Activated T-cell treated with anti-CD3 and anti-CD28 coated beads, Interleukin-2, amount 50 U/mL, for 4 hours (primary cell): Measurements from ENCODE around the gene PIGU. TPM values are rescaled to one million over a fixed set of nuclear protein-coding genes. Genes with fewer than 3 reads are reported as not detected.

ENCODE experiments used
- ATAC-seq, 2 donors: fragments of 200-7000 bp; cut with Tn5 transposase; one replicate each; pipeline ENCODE4 v1.10.0; 2021
- DNase-seq: peaks from one replicate; pipeline ENCODE4 v3.0.0-alpha.2; 2020
- H3K27me3 Mint-ChIP-seq: one replicate; pipeline ENCODE4 v1.8.0; 2021; ENCODE audit warnings: low read depth, mixed read lengths
- H3K36me3 Mint-ChIP-seq: one replicate; pipeline ENCODE4 v1.8.0; 2022; ENCODE audit warnings: mixed read lengths; ENCODE audit not compliant: insufficient read depth
- H3K4me1 Mint-ChIP-seq: one replicate; pipeline ENCODE4 v1.8.0; 2021; ENCODE audit warnings: low read depth, mixed read lengths
- H3K4me3 Mint-ChIP-seq: one replicate; pipeline ENCODE4 v1.8.0; 2021; ENCODE audit warnings: mild to moderate bottlenecking, moderate library complexity, mixed read lengths
- H3K9me3 Mint-ChIP-seq: one replicate; pipeline ENCODE4 v1.8.0; 2021; ENCODE audit warnings: mixed read lengths
- total RNA-seq, 3 donors: library from RNA; stranded (reverse); gene quantifications; one replicate each; pipeline ENCODE4 v1.2.1, GENCODE V29; 2021

Gene PIGU
- total RNA-seq, 3 donors from 2014 or later, result 21.5 to 27.3 (median 25.0) TPM

- Mint-ChIP-seq H3K27me3 (no peaks in the 10 kb centered on the region), H3K36me3 (peaks cover 3% of the 10 kb centered on the region), H3K9me3 (no peaks in the 10 kb centered on the region), H3K4me3 (no peak overlapping the region), H3K4me1 (peaks cover 14% of the 10 kb centered on the region)
- ATAC-seq, result no peak
- no peak for DNase-seq
Measured at GRCh38 chr20:34561661-34562060, 115.2 kb downstream of the PIGU start.

DNA sequence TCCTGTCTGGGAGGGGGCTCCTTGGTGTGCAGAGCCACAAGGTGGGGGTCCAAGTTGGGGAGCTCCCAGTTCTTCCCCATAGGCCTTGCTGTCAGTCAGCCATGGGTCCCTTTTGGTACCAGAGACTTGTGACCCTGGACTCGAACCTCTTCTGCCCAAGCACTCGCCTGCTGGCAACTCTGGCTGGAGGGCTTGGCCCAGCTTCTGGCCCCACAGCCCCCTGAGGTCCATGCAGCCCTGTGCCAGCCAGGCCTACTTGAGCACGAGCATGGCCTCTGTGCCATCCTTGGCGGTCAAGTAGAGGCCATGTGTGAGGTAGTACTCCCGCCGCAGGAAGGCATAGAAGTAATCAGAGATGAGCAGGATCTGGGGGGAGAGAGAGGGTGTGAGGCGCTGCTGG is 116.3 kb downstream of the PIGU start:
- Mint-ChIP-seq H3K4me3 (no peak overlapping the region), H3K27me3 (no peaks in the 10 kb centered on the region), H3K36me3 (peaks cover 1% of the 10 kb centered on the region), H3K4me1 (peaks cover 14% of the 10 kb centered on the region), H3K9me3 (no peaks in the 10 kb centered on the region)
- DNase-seq, result no peak
- no peak for ATAC-seq

GRCh38 chr20:34560141-34560523 is 116.8 kb downstream of the PIGU start:
- ATAC-seq, result no peak
- Mint-ChIP-seq H3K27me3 (no peaks in the 10 kb centered on the region), H3K4me1 (peaks cover 14% of the 10 kb centered on the region), H3K9me3 (no peaks in the 10 kb centered on the region), H3K4me3 (peak overlapping the region; percentile 51), H3K36me3 (no peaks in the 10 kb centered on the region)
- no peak for DNase-seq

- H3K27me3 Mint-ChIP-seq, result no peaks in the 10 kb centered on the region
- DNase-seq (no peak), ATAC-seq (no peak)
- H3K4me1 Mint-ChIP-seq, result peaks cover 14% of the 10 kb centered on the region
- no peaks in the 10 kb centered on the region for H3K36me3 Mint-ChIP-seq
- peak overlapping the region; percentile 67 for H3K4me3 Mint-ChIP-seq
- no peaks in the 10 kb centered on the region for H3K9me3 Mint-ChIP-seq
Measured at GRCh38 chr20:34559311-34560140, 117.4 kb downstream of the PIGU start.

DNA sequence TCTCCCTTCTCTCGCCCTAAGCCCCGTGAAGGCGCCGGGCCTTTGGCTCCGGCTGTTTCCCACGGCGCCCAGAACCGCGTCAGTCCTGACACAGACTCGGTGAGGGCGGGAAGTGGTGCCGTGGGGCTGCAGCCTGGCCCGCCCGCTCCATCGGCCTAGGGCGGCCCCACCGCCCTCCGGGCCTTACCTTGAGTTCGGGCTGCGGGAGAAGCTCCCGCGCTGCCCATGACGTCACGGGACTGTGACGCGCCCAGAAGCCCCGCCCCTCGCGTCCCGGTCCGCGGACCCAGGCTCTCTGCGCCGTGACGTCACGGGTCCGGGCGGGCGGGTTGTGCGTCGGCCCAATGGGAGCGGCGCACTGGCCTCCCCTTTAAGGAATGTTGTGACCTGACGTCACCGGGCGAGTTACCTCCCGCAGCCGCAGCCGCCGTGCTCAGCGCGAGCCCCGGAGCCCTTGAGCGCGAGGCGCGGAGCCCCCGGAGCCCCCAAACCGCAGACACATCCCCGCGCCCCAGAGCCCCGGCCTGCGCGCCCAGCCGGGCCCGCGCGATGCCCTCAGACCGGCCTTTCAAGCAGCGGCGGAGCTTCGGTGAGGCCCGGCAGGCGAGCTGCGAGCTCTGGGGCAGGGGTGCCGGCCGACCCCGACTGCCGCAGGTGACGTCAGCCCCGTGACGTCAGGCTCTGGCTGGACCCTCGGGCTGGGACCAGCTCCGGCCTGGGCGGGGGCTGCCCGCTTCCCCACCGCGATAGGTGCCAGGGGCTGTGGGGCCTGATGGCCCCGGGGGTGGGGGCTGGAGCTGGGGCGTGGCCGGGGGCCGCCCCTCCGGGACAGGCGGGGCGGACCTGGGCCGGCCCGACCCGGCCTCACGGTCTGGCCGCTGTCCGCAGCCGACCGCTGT is 118.3 kb downstream of the PIGU start, which contains the start of gene MAP1LC3A:
Gene MAP1LC3A (plus strand): TSS at position 399 of the 899 bp plus-strand sequence. CDS start 151 bp downstream, at position 550.
- H3K4me1 Mint-ChIP-seq, result peaks cover 14% of the 10 kb centered on the region
- ATAC-seq, result peak; percentile 91 to 93

GRCh38 chr20:34557936-34558319 is 119.0 kb downstream of the PIGU start:
- Mint-ChIP-seq H3K4me3 (peak overlapping the region; percentile 86), H3K4me1 (peaks cover 14% of the 10 kb centered on the region), H3K27me3 (no peaks in the 10 kb centered on the region), H3K36me3 (no peaks in the 10 kb centered on the region), H3K9me3 (no peaks in the 10 kb centered on the region)
- no peak for DNase-seq
- no peak for ATAC-seq

More for the DNA sequence above, 118.3 kb downstream of the PIGU start, which contains the start of gene MAP1LC3A:
- Mint-ChIP-seq H3K9me3 (no peaks in the 10 kb centered on the region), H3K4me3 (peak within 1 kb of the TSS; percentile 86), H3K36me3 (no peaks in the 10 kb centered on the region), H3K27me3 (no peaks in the 10 kb centered on the region)
- peak; percentile 93 for DNase-seq

DNA sequence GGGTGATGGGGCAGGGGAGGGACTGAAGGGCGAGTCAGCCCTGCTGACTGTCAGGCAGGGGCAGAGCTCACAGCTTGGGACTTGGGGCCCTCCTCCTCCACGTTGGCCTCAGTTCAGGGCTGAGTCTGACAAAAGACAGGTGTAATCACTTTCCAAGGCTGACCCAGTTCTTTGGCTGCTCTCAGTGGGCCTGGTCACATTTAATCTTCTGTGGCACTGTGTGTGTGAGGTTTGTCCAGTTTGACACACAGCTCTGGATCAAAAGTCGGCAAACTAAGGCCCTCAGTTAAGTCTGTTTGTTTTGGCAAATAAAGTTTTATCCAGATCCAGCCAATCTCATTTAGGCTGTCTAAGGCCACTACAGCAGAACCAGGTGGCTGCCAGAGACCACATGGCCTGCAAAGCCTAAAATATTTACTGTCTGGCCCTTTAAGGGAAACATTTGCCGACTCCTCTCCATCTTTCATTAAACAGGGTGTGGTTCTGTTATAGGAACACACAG is 123.5 kb downstream of the PIGU start:
- H3K4me3 Mint-ChIP-seq, result no peak overlapping the region
- ATAC-seq (no peak), DNase-seq (no peak)
- H3K27me3 Mint-ChIP-seq, result no peaks in the 10 kb centered on the region
- no peaks in the 10 kb centered on the region for H3K36me3 Mint-ChIP-seq
- H3K9me3 Mint-ChIP-seq, result no peaks in the 10 kb centered on the region
- peaks cover 14% of the 10 kb centered on the region for H3K4me1 Mint-ChIP-seq

- Mint-ChIP-seq H3K9me3 (no peaks in the 10 kb centered on the region), H3K4me1 (peaks cover 7% of the 10 kb centered on the region), H3K36me3 (no peaks in the 10 kb centered on the region), H3K4me3 (no peak overlapping the region), H3K27me3 (no peaks in the 10 kb centered on the region)
- ATAC-seq (no peak), DNase-seq (no peak)
Measured at GRCh38 chr20:34552569-34552968, 124.3 kb downstream of the PIGU start.

DNA sequence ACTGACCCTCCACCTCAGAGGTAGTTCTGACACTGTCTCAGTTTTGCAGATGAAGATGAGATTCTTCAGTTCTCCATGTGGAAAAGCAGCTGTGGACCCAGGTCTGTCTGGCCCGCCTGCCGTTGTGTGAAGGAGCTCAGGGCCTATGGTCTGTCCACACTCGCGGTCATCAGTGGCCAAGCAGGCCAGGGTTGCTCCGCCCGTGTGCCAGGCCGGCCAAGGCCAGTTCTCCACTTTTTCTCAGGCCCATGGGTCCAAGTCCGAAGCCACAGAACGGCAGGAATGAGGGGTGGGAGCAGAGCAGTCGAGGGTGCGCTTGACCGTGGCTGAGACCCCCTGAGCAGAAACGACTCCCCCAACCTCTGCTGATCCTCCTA is 127.0 kb downstream of the PIGU start:
- ATAC-seq, result no peak
- Mint-ChIP-seq H3K9me3 (no peaks in the 10 kb centered on the region), H3K36me3 (no peaks in the 10 kb centered on the region), H3K4me1 (no peaks in the 10 kb centered on the region), H3K4me3 (no peak overlapping the region), H3K27me3 (no peaks in the 10 kb centered on the region)
- no peak for DNase-seq

DNA sequence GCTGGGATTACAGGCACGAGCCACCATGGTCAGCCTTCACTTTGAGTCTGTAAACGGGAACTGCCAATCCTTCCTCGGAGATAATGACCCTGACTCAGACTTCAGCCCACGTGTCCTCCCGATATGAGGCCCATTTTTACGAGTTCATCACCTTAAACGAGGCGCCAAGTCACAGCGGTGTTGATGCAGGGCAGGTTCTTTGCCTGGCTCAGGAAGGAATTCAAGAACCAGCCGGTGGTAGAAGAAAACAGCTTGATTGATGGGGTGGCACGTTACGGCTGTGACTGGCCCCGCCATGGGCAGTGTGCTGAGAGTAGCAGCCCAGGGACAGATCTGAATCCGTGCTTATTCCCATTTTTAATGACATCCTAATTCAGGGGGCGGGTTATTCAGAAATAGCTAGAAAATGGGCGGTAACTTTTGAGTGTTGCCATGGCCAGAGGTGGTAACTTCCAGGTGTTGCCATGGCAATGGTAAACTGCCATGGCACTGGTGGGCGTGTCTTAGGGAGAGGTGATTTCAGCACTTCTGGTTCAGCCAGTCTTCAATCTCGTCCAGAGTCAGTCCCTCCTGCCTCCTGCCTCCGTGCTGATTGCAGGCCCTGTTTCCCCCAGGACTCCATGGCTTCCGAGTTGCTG is 127.5 kb downstream of the PIGU start:
- no peak for DNase-seq
- no peak overlapping the region for H3K4me3 Mint-ChIP-seq

DNA sequence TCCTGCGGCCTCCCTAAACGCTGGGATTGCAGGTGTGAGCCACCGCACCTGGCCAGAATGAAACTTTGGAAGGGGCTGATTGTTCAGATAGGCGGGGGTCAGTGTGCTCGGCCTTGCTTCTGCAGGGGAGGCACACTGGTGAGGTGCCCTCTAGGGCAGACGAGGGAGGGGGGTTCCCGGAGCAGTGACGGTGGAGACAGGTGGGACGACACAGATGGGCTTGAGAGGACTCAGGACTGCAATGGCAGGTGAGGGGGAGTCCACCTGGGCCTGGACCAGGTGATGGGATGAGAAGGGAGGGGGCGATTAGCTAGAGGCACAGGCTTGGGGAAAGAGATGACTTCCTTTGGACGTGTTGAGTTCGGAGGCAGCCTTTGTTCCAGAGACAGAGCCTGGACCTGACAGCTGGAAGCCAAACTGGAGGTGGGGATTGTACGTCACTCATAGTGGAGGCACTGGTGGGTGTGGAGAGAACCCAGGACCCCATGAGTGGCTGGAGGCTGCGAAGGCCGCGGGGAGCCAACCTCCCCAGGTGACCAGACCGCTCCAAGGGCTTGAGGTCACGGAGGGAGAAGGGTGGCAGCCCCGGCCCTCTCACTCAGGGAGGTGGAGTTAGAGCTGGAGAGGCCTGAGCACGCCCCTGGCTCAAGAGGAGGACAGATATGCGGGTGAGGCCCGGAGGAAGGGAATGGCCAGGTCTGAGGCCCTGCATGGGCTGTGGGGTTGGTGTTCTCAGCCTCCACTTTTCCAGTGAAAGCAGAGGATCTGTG is 128.9 kb downstream of the PIGU start:
- Mint-ChIP-seq H3K4me1 (peaks cover 13% of the 10 kb centered on the region), H3K27me3 (no peaks in the 10 kb centered on the region), H3K36me3 (no peaks in the 10 kb centered on the region), H3K4me3 (no peak overlapping the region), H3K9me3 (no peaks in the 10 kb centered on the region)
- no peak for ATAC-seq
- DNase-seq, result no peak

More for the DNA sequence above, 127.5 kb downstream of the PIGU start:
- ATAC-seq, result no peak
- no peaks in the 10 kb centered on the region for H3K36me3 Mint-ChIP-seq
- no peaks in the 10 kb centered on the region for H3K9me3 Mint-ChIP-seq
- H3K4me1 Mint-ChIP-seq, result peaks cover 5% of the 10 kb centered on the region
- H3K27me3 Mint-ChIP-seq, result no peaks in the 10 kb centered on the region

- peaks cover 22% of the 10 kb centered on the region for H3K4me1 Mint-ChIP-seq
- no peaks in the 10 kb centered on the region for H3K9me3 Mint-ChIP-seq
- H3K36me3 Mint-ChIP-seq, result no peaks in the 10 kb centered on the region
- no peak overlapping the region for H3K4me3 Mint-ChIP-seq
- H3K27me3 Mint-ChIP-seq, result no peaks in the 10 kb centered on the region
- DNase-seq, result no peak
- no peak for ATAC-seq
Measured at GRCh38 chr20:34546751-34547181, 130.1 kb downstream of the PIGU start.

DNA sequence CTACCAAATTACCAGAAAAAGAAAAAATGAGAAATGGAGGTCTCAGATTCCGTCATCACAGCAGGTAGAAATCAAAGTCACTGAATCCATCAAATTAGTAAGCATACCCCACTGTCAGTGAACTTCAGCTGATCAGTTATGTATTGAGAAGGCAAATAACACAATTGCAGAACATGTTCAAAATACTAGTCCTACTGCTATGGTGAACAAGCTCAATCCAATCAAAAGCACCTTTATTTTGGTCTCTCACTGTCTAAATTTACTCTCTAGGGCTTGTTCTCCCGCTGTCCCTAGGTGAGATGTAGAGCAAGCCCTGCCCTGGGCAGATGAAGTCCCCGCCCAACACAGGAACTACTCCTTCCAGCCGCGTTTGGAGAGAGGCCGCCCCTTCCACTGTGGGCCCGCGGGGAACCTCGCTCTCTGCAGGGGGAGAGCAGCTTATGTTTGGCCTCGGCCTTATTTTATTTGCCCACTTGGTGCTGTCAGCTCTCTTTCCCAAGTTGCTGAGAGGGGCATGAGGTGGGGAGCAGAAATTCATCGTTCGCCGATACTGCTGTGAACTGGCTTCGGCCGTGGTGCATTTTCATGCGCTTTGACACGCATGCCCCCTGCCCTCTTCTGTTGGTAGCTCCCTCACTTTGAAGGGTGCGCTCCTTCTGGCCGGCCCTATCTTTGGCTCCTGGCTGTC is 132.6 kb downstream of the PIGU start:
- peak; percentile 70 to 79 for ATAC-seq
- peaks cover 15% of the 10 kb centered on the region for H3K36me3 Mint-ChIP-seq
- no peaks in the 10 kb centered on the region for H3K27me3 Mint-ChIP-seq
- H3K4me1 Mint-ChIP-seq, result peaks cover 38% of the 10 kb centered on the region
- no peak for DNase-seq
- no peaks in the 10 kb centered on the region for H3K9me3 Mint-ChIP-seq
- H3K4me3 Mint-ChIP-seq, result peak overlapping the region; percentile 38
